Suprapubic skin (tissue), 4 donors: Measurements from ENCODE around the gene NACC2. TPM values are rescaled to one million over a fixed set of nuclear protein-coding genes. Genes with fewer than 3 reads are reported as not detected.

Experiments used
- DNase-seq, 2 donors: peaks; one replicate each; pipeline ENCODE4 v3.0.0-alpha.2; 2019; ENCODE audit warnings: low spot score in 2 of 2
- H3K27ac ChIP-seq: fragments of 200-600 bp; sonication (generic); one replicate; pipeline ENCODE4 v1.5.1; 2019
- H3K27me3 ChIP-seq: fragments of 200-600 bp; sonication (generic); one replicate; pipeline ENCODE4 v1.5.1; 2019
- H3K36me3 ChIP-seq: fragments of 200-600 bp; sonication (generic); one replicate; pipeline ENCODE4 v1.5.1; 2019
- H3K4me1 ChIP-seq: fragments of 200-600 bp; sonication (generic); one replicate; pipeline ENCODE4 v1.5.1; 2019
- H3K4me3 ChIP-seq: fragments of 200-600 bp; sonication (generic); one replicate; pipeline ENCODE4 v1.5.1; 2019; ENCODE audit warnings: mild to moderate bottlenecking
- H3K9me3 ChIP-seq: fragments of 200-600 bp; sonication (generic); one replicate; pipeline ENCODE4 v1.5.1; 2019
- CTCF ChIP-seq, 2 donors: fragments of 200-600 bp in 1 of 2; fragments of 450-650 bp in 1 of 2; sonication (generic) in 1 of 2; IDR thresholded peaks; one replicate each; pipeline ENCODE4 v1.5.1; 2016 to 2019; ENCODE audit warnings: antibody characterized with exemption in 2 of 2, mild to moderate bottlenecking in 1 of 2, moderate library complexity in 1 of 2
- EP300 ChIP-seq: sonication (generic); formaldehyde crosslinking; IDR thresholded peaks from one replicate; pipeline ENCODE4 v1.6.1; 2017; ENCODE audit warnings: antibody characterized with exemption
- POLR2A ChIP-seq, 2 donors: fragments of 450-650 bp; IDR thresholded peaks; one replicate each; pipeline ENCODE4 v1.6.1; 2017; ENCODE audit warnings: antibody characterized with exemption in 2 of 2, mild to moderate bottlenecking in 2 of 2, moderate library complexity in 2 of 2
- POLR2AphosphoS5 ChIP-seq, 3 donors: sonication (generic); formaldehyde crosslinking; IDR thresholded peaks; one replicate each; pipeline ENCODE4 v1.6.1; 2017; ENCODE audit warnings: antibody characterized with exemption in 3 of 3
- WGBS: methylation state at CpG from one replicate; pipeline ENCODE4 v1.1.5; 2018; 5-methylcytosine and 5-hydroxymethylcytosine counted together
- total RNA-seq, 4 donors: library from RNA; depleted of rRNA; stranded (reverse); fragments of >200 nt; gene quantifications; one replicate each; pipeline ENCODE4 v1.1.0, GENCODE V29; 2016

Gene NACC2
- total RNA-seq, 4 donors from 2014 or later = 12.1 to 14.9 (median 13.7) TPM

GRCh38 chr9:136048560-136049411 lies 46.3 kb downstream of the NACC2 start:
- H3K27ac ChIP-seq = no peak overlapping the region
- H3K4me3 ChIP-seq = no peak overlapping the region
- H3K27me3 ChIP-seq = no peaks in the 10 kb centered on the region
- H3K36me3 ChIP-seq = peaks cover 42% of the 10 kb centered on the region
- WGBS = 84% methylated on average over 12 of the region's 30 CpGs
- peaks cover 43% of the 10 kb centered on the region for H3K4me1 ChIP-seq
- TF ChIP-seq EP300 (no peak), POLR2AphosphoS5 (IDR thresholded peaks at IDR 0.05) (no peak), CTCF (IDR thresholded peaks at IDR 0.05) (no peak), POLR2A (IDR thresholded peaks at IDR 0.05) (no peak)
- no peak for DNase-seq
- no peaks in the 10 kb centered on the region for H3K9me3 ChIP-seq

GRCh38 chr9:136047775-136048559 lies 47.1 kb downstream of the NACC2 start:
- Histone ChIP-seq H3K36me3 (peaks cover 42% of the 10 kb centered on the region), H3K27me3 (no peaks in the 10 kb centered on the region), H3K27ac (no peak overlapping the region), H3K9me3 (no peaks in the 10 kb centered on the region), H3K4me1 (peaks cover 36% of the 10 kb centered on the region), H3K4me3 (no peak overlapping the region)
- no peak for DNase-seq
- TF ChIP-seq POLR2A (IDR thresholded peaks at IDR 0.05) (no peak), POLR2AphosphoS5 (IDR thresholded peaks at IDR 0.05) (no peak), EP300 (no peak), CTCF (IDR thresholded peaks at IDR 0.05) (no peak)
- 94% methylated on average over 2 of the region's 21 CpGs for WGBS

GRCh38 chr9:136047076-136047774 lies 47.9 kb downstream of the NACC2 start:
- H3K36me3 ChIP-seq = peaks cover 42% of the 10 kb centered on the region
- no peak overlapping the region for H3K4me3 ChIP-seq
- no peaks in the 10 kb centered on the region for H3K27me3 ChIP-seq
- H3K9me3 ChIP-seq = no peaks in the 10 kb centered on the region
- WGBS = 75% methylated on average over 12 of the region's 31 CpGs
- DNase-seq = no peak
- H3K4me1 ChIP-seq = peaks cover 28% of the 10 kb centered on the region
- H3K27ac ChIP-seq = no peak overlapping the region
- TF ChIP-seq POLR2A (IDR thresholded peaks at IDR 0.05) (no peak), EP300 (no peak), CTCF (IDR thresholded peaks at IDR 0.05) (no peak), POLR2AphosphoS5 (IDR thresholded peaks at IDR 0.05) (no peak)

GRCh38 chr9:136046554-136046920 lies 48.6 kb downstream of the NACC2 start:
- WGBS = 87% methylated on average over 17 of the region's 18 CpGs
- Histone ChIP-seq H3K27me3 (no peaks in the 10 kb centered on the region), H3K4me3 (no peak overlapping the region), H3K4me1 (peaks cover 22% of the 10 kb centered on the region), H3K9me3 (no peaks in the 10 kb centered on the region), H3K27ac (no peak overlapping the region), H3K36me3 (peaks cover 42% of the 10 kb centered on the region)
- TF ChIP-seq POLR2AphosphoS5 (IDR thresholded peaks at IDR 0.05) (no peak), CTCF (IDR thresholded peaks at IDR 0.05) (no peak), POLR2A (IDR thresholded peaks at IDR 0.05) (no peak), EP300 (no peak)
- DNase-seq = no peak
